ENCODE data around the gene PCSK5. TPM values are rescaled to one million over a fixed set of nuclear protein-coding genes. Genes with fewer than 3 reads are reported as not detected.

PCSK5 gene
- total RNA-seq, 1 experiment from 2014 or later = 6.9 TPM

DNA sequence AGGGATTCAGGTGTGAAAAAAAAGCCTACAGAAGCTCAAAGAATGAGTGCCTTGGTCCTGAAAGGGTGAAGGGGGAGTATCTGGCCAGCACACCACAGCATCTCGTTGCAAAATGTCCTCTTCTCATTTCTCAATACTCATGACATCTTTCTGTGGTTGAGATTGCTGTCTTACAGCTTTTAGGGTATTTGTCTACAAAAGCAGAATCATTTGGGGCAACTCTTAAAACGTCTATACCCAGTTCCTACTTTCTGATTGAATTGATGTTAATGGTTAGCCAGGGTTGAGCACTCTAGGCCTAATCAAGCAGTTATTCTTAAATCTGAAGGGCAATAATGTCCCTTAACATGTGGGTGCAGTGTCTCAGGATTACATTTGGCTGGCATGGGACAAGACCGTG is 21.2 kb upstream of the PCSK5 start:
- TF ChIP-seq YY1 (IDR thresholded peaks at IDR 0.05; ENCODE audit: extremely low read depth, insufficient replicate concordance, low read depth, low read length) (no peak), SP1 (IDR thresholded peaks at IDR 0.05; ENCODE audit: low read depth) (no peak)
- TF ChIP-seq, protein P1, sequence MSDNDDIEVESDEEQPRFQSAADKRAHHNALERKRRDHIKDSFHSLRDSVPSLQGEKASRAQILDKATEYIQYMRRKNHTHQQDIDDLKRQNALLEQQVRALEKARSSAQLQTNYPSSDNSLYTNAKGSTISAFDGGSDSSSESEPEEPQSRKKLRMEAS (IDR thresholded peaks at IDR 0.05) = no peak
- TF ChIP-seq, protein P2, sequence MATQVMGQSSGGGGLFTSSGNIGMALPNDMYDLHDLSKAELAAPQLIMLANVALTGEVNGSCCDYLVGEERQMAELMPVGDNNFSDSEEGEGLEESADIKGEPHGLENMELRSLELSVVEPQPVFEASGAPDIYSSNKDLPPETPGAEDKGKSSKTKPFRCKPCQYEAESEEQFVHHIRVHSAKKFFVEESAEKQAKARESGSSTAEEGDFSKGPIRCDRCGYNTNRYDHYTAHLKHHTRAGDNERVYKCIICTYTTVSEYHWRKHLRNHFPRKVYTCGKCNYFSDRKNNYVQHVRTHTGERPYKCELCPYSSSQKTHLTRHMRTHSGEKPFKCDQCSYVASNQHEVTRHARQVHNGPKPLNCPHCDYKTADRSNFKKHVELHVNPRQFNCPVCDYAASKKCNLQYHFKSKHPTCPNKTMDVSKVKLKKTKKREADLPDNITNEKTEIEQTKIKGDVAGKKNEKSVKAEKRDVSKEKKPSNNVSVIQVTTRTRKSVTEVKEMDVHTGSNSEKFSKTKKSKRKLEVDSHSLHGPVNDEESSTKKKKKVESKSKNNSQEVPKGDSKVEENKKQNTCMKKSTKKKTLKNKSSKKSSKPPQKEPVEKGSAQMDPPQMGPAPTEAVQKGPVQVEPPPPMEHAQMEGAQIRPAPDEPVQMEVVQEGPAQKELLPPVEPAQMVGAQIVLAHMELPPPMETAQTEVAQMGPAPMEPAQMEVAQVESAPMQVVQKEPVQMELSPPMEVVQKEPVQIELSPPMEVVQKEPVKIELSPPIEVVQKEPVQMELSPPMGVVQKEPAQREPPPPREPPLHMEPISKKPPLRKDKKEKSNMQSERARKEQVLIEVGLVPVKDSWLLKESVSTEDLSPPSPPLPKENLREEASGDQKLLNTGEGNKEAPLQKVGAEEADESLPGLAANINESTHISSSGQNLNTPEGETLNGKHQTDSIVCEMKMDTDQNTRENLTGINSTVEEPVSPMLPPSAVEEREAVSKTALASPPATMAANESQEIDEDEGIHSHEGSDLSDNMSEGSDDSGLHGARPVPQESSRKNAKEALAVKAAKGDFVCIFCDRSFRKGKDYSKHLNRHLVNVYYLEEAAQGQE (IDR thresholded peaks at IDR 0.05; ENCODE audit: low read depth) = no peak
- ChIA-PET RAD21 (ENCODE audit: low non-redundant PET in 1 of 2, low total read pairs in 2 of 2, uncharacterized antibody in 2 of 2, unreplicated experiment in 2 of 2) (no interaction called here), POLR2A (no interaction called here), CTCF (no interaction called here)
- Histone ChIP-seq H3K9me3 (ENCODE audit: control insufficient read depth in 1 of 2, insufficient read depth in 1 of 2, low read depth in 1 of 2, low read length in 2 of 2) (no peaks in the 10 kb centered on the region), H3K27me3 (ENCODE audit: insufficient read depth, low read length) (no peaks in the 10 kb centered on the region), H3K4me1 (ENCODE audit: control insufficient read depth in 1 of 2, insufficient read depth in 2 of 2, low read length in 2 of 2) (no peaks in the 10 kb centered on the region), H3K9me2 (ENCODE audit: insufficient read depth) (no peaks in the 10 kb centered on the region), H4K20me1 (ENCODE audit: insufficient read depth) (no peaks in the 10 kb centered on the region), H3K9ac (ENCODE audit: low read length) (no peak overlapping the region), H3K27ac (ENCODE audit: low read depth, low read length) (no peak overlapping the region), H3K36me3 (ENCODE audit: control insufficient read depth in 1 of 2, insufficient read depth in 2 of 2, low read length in 2 of 2) (no peaks in the 10 kb centered on the region), H2AFZ (ENCODE audit: low read depth, low read length, poor library complexity, severe bottlenecking) (no peak overlapping the region), H3K79me2 (ENCODE audit: insufficient read depth, low read length) (no peaks in the 10 kb centered on the region), H3K4me3 (replicated peaks in 1 of 2; ENCODE audit: low read depth in 1 of 2, low read length in 2 of 2) (no peak overlapping the region), H3K4me2 (ENCODE audit: low read length) (no peak overlapping the region)
- intact Hi-C loops (cut with micrococcal nuclease) = no loop called here
- ATAC-seq (no peak), DNase-seq (ENCODE audit: low read depth, low spot score) (no peak)
- BruUV-seq (replicated peaks) = no TSS peak

DNA sequence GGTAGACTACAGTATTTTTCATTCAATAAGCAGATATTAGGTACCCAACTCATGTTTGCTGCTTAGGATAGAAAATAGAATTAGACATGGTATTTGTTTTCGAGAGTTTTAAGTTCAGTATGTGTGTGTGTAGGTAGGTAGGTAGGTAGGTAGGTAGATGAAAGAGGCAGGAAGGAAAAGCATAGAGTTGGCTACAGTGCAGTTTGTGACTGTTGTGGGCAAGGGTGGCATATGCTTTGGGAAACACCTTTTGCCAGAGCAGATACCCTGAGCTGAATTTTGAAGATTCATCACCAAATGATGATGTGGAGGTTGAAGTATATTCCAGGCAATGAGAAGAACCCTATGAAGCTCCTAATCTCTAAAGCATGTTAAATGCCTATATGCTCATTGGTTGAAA is 20.0 kb upstream of the PCSK5 start:
- Histone ChIP-seq H3K9ac (ENCODE audit: low read length) (no peak overlapping the region), H3K9me2 (ENCODE audit: insufficient read depth) (no peaks in the 10 kb centered on the region), H2AFZ (ENCODE audit: low read depth, low read length, poor library complexity, severe bottlenecking) (no peak overlapping the region), H3K4me1 (ENCODE audit: control insufficient read depth in 1 of 2, insufficient read depth in 2 of 2, low read length in 2 of 2) (no peaks in the 10 kb centered on the region), H3K36me3 (ENCODE audit: control insufficient read depth in 1 of 2, insufficient read depth in 2 of 2, low read length in 2 of 2) (no peaks in the 10 kb centered on the region), H3K4me3 (replicated peaks in 1 of 2; ENCODE audit: low read depth in 1 of 2, low read length in 2 of 2) (no peak overlapping the region), H3K9me3 (ENCODE audit: control insufficient read depth in 1 of 2, insufficient read depth in 1 of 2, low read depth in 1 of 2, low read length in 2 of 2) (no peaks in the 10 kb centered on the region), H3K27ac (ENCODE audit: low read depth, low read length) (no peak overlapping the region), H4K20me1 (ENCODE audit: insufficient read depth) (no peaks in the 10 kb centered on the region), H3K4me2 (ENCODE audit: low read length) (no peak overlapping the region), H3K79me2 (ENCODE audit: insufficient read depth, low read length) (no peaks in the 10 kb centered on the region), H3K27me3 (ENCODE audit: insufficient read depth, low read length) (no peaks in the 10 kb centered on the region)
- DNase-seq (ENCODE audit: low read depth, low spot score) = no peak
- ChIA-PET POLR2A (no interaction called here), CTCF (no interaction called here), RAD21 (ENCODE audit: low non-redundant PET in 1 of 2, low total read pairs in 2 of 2, uncharacterized antibody in 2 of 2, unreplicated experiment in 2 of 2) (no interaction called here)
- no TSS peak for BruUV-seq (replicated peaks)
- no peak for TF ChIP-seq FOSL1 (IDR thresholded peaks at IDR 0.05; ENCODE audit: low read depth)
- no peak for ATAC-seq
- intact Hi-C loops (cut with micrococcal nuclease) = no loop called here
